ENCODE data around the gene DCLK2. TPM values are rescaled to one million over a fixed set of nuclear protein-coding genes. Genes with fewer than 3 reads are reported as not detected.

The DCLK2 gene
- total and polyA plus RNA-seq, 2 donors (not counting 1 experiment from before 2014, with no cell fraction given), result 0.91 to 3.3 TPM

- ChIA-PET CTCF (no interaction called here), POLR2A (no interaction called here)
- peaks cover 5% of the 10 kb centered on the region for H3K27me3 Mint-ChIP-seq
- intact Hi-C loops (cut with micrococcal nuclease), result no loop called here
- no peaks in the 10 kb centered on the region for H3K9me3 Mint-ChIP-seq (ENCODE audit: insufficient read depth)
- no peaks in the 10 kb centered on the region for H3K4me1 Mint-ChIP-seq
- H3K4me1 ChIP-seq (ENCODE audit: control insufficient read depth in 2 of 2, insufficient read depth in 2 of 2, low read length in 2 of 2), result no peaks in the 10 kb centered on the region
- no peak overlapping the region for H3K4me3 ChIP-seq (ENCODE audit: control extremely low read depth in 1 of 5, extremely low read depth in 1 of 5, insufficient read depth in 1 of 5, low read depth in 2 of 5, low read length in 4 of 5)
- no peak overlapping the region for H3K9ac ChIP-seq (ENCODE audit: low read length)
- H3K4me2 ChIP-seq (replicated peaks; ENCODE audit: low read depth, low read length, poor library complexity, severe bottlenecking), result no peak overlapping the region
- WGBS (ENCODE audit: insufficient coverage), result 100% methylated on average over 1 of the region's 2 CpGs
- H3K27ac ChIP-seq (ENCODE audit: low read length in 2 of 2), result no peak overlapping the region
- no peak overlapping the region for H2AFZ ChIP-seq (ENCODE audit: insufficient read depth, low read depth, low read length, poor library complexity, severe bottlenecking)
- no peaks in the 10 kb centered on the region for H3K79me2 ChIP-seq (ENCODE audit: control insufficient read depth, insufficient read depth, low read length)
- no peaks in the 10 kb centered on the region for H3K27me3 ChIP-seq (replicated peaks in 1 of 4; ENCODE audit: control extremely low read depth in 1 of 4, control insufficient read depth in 3 of 4, insufficient read depth in 4 of 4, low read length in 3 of 4)
- no peaks in the 10 kb centered on the region for H3K9me3 ChIP-seq (ENCODE audit: control extremely low read depth in 1 of 3, control insufficient read depth in 2 of 3, insufficient read depth in 1 of 3, low read length in 2 of 3)
- no peaks in the 10 kb centered on the region for H3K36me3 ChIP-seq (replicated peaks in 1 of 2; ENCODE audit: control extremely low read depth in 1 of 2, control insufficient read depth in 1 of 2, extremely low read depth in 1 of 2, insufficient read depth in 2 of 2, low read length in 1 of 2)
- no peak overlapping the region for H3K27ac Mint-ChIP-seq
- H3K4me3 Mint-ChIP-seq, result no peak overlapping the region
- ATAC-seq (ENCODE audit: low read depth) (no peak), DNase-seq (no peak)
- TF ChIP-seq CTCF (IDR thresholded peaks at IDR 0.05) (no peak), EZH2 (IDR thresholded peaks at IDR 0.05; ENCODE audit: borderline replicate concordance, insufficient read depth, low read depth, low read length, poor library complexity, severe bottlenecking) (no peak)
- no peaks in the 10 kb centered on the region for H4K20me1 ChIP-seq (ENCODE audit: control insufficient read depth, insufficient read depth, low read length, poor library complexity, severe bottlenecking)
Observed at GRCh38 chr4:150167054-150167453, 88.8 kb downstream of the DCLK2 start.

GRCh38 chr4:150173432-150173861 is 95.2 kb downstream of the DCLK2 start:
- DNase-seq (no peak), ATAC-seq (ENCODE audit: low read depth) (no peak)
- Histone ChIP-seq H3K4me2 (replicated peaks; ENCODE audit: low read depth, low read length, poor library complexity, severe bottlenecking) (no peak overlapping the region), H3K4me1 (ENCODE audit: control insufficient read depth in 2 of 2, insufficient read depth in 2 of 2, low read length in 2 of 2) (no peaks in the 10 kb centered on the region), H3K9me3 (ENCODE audit: control extremely low read depth in 1 of 3, control insufficient read depth in 2 of 3, insufficient read depth in 1 of 3, low read length in 2 of 3) (no peaks in the 10 kb centered on the region), H3K36me3 (replicated peaks in 1 of 2; ENCODE audit: control extremely low read depth in 1 of 2, control insufficient read depth in 1 of 2, extremely low read depth in 1 of 2, insufficient read depth in 2 of 2, low read length in 1 of 2) (no peaks in the 10 kb centered on the region), H3K4me3 (ENCODE audit: control extremely low read depth in 1 of 5, extremely low read depth in 1 of 5, insufficient read depth in 1 of 5, low read depth in 2 of 5, low read length in 4 of 5) (no peak overlapping the region), H2AFZ (ENCODE audit: insufficient read depth, low read depth, low read length, poor library complexity, severe bottlenecking) (no peak overlapping the region), H3K27ac (ENCODE audit: low read length in 2 of 2) (no peak overlapping the region), H4K20me1 (ENCODE audit: control insufficient read depth, insufficient read depth, low read length, poor library complexity, severe bottlenecking) (no peaks in the 10 kb centered on the region), H3K79me2 (ENCODE audit: control insufficient read depth, insufficient read depth, low read length) (no peaks in the 10 kb centered on the region), H3K9ac (ENCODE audit: low read length) (no peak overlapping the region), H3K27me3 (replicated peaks in 1 of 4; ENCODE audit: control extremely low read depth in 1 of 4, control insufficient read depth in 3 of 4, insufficient read depth in 4 of 4, low read length in 3 of 4) (no peaks in the 10 kb centered on the region)
- intact Hi-C loops (cut with micrococcal nuclease), result no loop called here
- Mint-ChIP-seq H3K27me3 (no peaks in the 10 kb centered on the region), H3K9me3 (ENCODE audit: insufficient read depth) (no peaks in the 10 kb centered on the region), H3K4me3 (no peak overlapping the region), H3K4me1 (no peaks in the 10 kb centered on the region), H3K27ac (no peak overlapping the region)
- TF ChIP-seq EZH2 (IDR thresholded peaks at IDR 0.05; ENCODE audit: borderline replicate concordance, insufficient read depth, low read depth, low read length, poor library complexity, severe bottlenecking), result no peak
- no peak for TF ChIP-seq CTCF (IDR thresholded peaks at IDR 0.05)
- POLR2A ChIA-PET, result no interaction called here
- CTCF ChIA-PET, result no interaction called here
- no CpG with 5 or more reads among the region's 1 CpG for WGBS (ENCODE audit: insufficient coverage)
